Measurements from ENCODE around the gene TP63. TPM values are rescaled to one million over a fixed set of nuclear protein-coding genes. Genes with fewer than 3 reads are reported as not detected.
"Not testable (repeated sequence)": the region's sequence is repeated elsewhere in the genome, so short reads cannot be mapped to it uniquely, and the experiment has no call there.

TP63 gene
- total RNA-seq, 2 donors from 2014 or later, result 0.45 to 1.5 TPM

DNA sequence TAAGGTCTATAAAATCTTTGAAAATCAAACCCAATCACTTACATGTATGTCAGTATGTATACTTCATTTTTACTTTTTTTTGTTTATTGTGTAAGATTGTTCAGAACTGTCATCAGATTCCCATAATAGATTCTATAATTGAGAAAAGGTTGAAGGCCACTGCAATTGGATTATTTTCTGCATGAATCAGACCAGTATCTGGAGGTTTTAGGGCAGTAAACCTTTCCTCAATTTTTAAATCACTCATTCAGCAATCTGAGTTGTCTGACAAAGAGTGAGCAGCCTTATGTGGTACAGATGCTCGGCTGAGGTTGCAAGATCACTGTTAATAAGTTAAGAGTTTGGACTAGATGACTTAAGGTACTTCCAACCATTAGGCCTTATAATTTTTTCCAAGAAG is 96.0 kb downstream of the TP63 start:
- no peak for DNase-seq
- H3K4me3 Mint-ChIP-seq, result no peak overlapping the region

DNA sequence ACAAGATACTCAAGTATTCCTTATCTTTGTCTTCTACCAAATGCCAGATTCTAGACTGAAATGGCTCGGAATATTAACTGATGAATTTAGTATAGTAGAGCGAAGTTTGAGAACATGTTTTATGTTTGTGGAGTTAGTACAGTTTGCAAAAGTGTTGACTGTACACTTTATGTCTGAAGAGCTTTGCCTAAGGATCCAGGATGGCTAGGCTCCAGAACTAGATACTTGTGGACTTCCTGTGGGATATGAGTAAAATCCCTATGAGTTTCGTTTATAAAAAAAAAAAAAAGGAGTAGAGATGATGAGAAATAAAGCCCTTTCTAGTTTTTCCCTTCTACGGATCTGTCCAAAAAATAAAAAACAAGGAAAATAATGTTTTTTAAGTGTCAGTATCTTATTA is 96.7 kb downstream of the TP63 start:
- Mint-ChIP-seq H3K4me3 (no peak overlapping the region), H3K27ac (no peak overlapping the region), H3K27me3 (peaks cover 4% of the 10 kb centered on the region), H3K4me1 (no peaks in the 10 kb centered on the region), H3K36me3 (ENCODE audit: low read depth) (no peaks in the 10 kb centered on the region)
- no peaks in the 10 kb centered on the region for H3K9me3 ChIP-seq (ENCODE audit: control insufficient read depth, low read length, poor library complexity, severe bottlenecking)
- DNase-seq (no peak), ATAC-seq (no peak)

More for the DNA sequence above, 96.0 kb downstream of the TP63 start:
- ATAC-seq, result no peak
- no peak overlapping the region for H3K27ac Mint-ChIP-seq
- H3K36me3 Mint-ChIP-seq (ENCODE audit: low read depth), result no peaks in the 10 kb centered on the region
- no peaks in the 10 kb centered on the region for H3K4me1 Mint-ChIP-seq
- peaks cover 4% of the 10 kb centered on the region for H3K27me3 Mint-ChIP-seq
- H3K9me3 ChIP-seq (ENCODE audit: control insufficient read depth, low read length, poor library complexity, severe bottlenecking), result no peaks in the 10 kb centered on the region

DNA sequence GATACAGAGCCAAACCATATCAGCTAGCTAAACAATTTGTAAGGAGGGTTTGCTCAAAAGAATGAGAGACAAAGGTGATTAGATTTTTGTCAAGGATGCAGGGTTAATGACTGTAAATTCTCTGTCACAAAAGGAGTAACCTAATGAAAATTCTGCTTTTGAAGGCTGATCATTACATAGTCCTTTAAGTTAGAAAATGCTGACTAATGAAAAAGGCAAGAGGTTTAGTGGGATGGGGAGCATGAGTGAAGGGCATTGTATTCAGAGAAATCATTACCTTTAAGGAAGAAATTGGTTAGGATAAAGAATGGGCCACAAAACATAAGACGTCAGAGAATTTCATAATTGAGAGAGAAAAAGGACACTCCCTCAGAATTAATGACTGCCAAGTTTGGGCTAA is 97.7 kb downstream of the TP63 start:
- Mint-ChIP-seq H3K4me3 (no peak overlapping the region), H3K36me3 (ENCODE audit: low read depth) (no peaks in the 10 kb centered on the region), H3K27me3 (peaks cover 4% of the 10 kb centered on the region), H3K4me1 (no peaks in the 10 kb centered on the region), H3K27ac (no peak overlapping the region)
- no peaks in the 10 kb centered on the region for H3K9me3 ChIP-seq (ENCODE audit: control insufficient read depth, low read length, poor library complexity, severe bottlenecking)
- DNase-seq, result no peak
- ATAC-seq, result no peak

DNA sequence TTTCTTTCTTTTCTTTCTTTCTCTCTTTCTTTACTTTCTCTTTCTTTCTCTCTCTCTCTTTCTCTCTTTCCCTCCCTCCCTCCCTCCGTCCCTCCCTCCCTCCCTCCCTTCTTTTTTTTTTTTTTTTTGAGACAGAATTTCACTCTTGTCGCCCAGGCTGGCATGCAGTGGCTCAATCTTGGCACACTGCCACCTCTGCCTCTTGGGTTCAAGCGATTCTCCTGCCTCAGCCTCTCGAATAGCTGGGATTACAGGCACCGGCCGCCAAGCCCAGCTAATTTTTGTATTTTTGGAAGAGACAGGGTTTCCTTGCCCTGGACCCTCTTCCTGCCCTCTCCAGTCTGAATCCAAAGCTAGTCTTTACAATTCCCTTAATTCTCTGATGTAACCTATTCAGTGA is 102.9 kb downstream of the TP63 start:
- DNase-seq, result no peak
- Mint-ChIP-seq H3K4me3 (no peak overlapping the region), H3K27me3 (peaks cover 6% of the 10 kb centered on the region), H3K4me1 (no peaks in the 10 kb centered on the region), H3K36me3 (ENCODE audit: low read depth) (no peaks in the 10 kb centered on the region), H3K27ac (no peak overlapping the region)
- no peaks in the 10 kb centered on the region for H3K9me3 ChIP-seq (ENCODE audit: control insufficient read depth, low read length, poor library complexity, severe bottlenecking)
- no peak for ATAC-seq

DNA sequence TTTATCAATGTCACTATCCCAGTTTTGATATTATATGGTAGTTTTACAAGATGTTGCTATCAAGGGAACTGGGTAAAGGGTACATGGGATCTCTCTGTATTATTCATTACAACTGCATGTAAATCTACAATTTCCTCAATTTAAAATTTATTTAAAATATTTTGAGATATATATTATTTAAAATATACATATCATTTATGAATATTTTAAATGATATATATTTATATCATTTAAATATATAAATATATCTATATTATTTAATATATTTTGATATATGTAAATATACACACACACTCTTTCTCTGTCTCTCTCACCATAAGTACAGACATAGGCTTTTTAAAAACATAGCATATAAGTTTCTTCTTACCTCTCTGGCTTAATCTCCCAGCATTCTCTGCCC is 104.7 kb downstream of the TP63 start:
- no peak overlapping the region for H3K4me3 Mint-ChIP-seq
- peaks cover 6% of the 10 kb centered on the region for H3K27me3 Mint-ChIP-seq
- H3K9me3 ChIP-seq (ENCODE audit: control insufficient read depth, low read length, poor library complexity, severe bottlenecking), result no peaks in the 10 kb centered on the region
- H3K27ac Mint-ChIP-seq, result no peak overlapping the region
- ATAC-seq (no peak), DNase-seq (no peak)
- no peaks in the 10 kb centered on the region for H3K4me1 Mint-ChIP-seq
- no peaks in the 10 kb centered on the region for H3K36me3 Mint-ChIP-seq (ENCODE audit: low read depth)

DNA sequence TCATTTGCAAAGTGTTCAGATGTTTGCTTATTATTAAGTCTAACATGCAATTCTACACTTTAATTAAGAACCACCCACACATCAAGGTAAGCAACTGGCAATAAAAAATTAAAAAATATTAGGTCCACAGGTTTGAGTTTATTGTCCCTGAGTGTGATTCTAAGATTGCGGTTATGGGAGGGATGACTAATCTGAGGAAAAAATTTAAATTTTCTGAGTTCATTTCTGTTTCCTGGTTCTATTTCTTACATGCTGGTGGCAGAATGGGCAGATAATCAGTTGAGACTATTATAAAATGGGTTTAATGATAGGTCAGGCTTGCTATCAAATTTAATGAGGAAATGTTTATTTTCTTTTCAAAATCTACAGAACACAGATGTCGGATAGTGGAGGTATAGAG is 105.9 kb downstream of the TP63 start:
- H3K36me3 Mint-ChIP-seq (ENCODE audit: low read depth), result no peaks in the 10 kb centered on the region
- H3K4me1 Mint-ChIP-seq, result no peaks in the 10 kb centered on the region
- H3K4me3 Mint-ChIP-seq, result no peak overlapping the region
- H3K9me3 ChIP-seq (ENCODE audit: control insufficient read depth, low read length, poor library complexity, severe bottlenecking), result no peaks in the 10 kb centered on the region
- DNase-seq (no peak), ATAC-seq (no peak)
- no peak overlapping the region for H3K27ac Mint-ChIP-seq
- peaks cover 6% of the 10 kb centered on the region for H3K27me3 Mint-ChIP-seq

DNA sequence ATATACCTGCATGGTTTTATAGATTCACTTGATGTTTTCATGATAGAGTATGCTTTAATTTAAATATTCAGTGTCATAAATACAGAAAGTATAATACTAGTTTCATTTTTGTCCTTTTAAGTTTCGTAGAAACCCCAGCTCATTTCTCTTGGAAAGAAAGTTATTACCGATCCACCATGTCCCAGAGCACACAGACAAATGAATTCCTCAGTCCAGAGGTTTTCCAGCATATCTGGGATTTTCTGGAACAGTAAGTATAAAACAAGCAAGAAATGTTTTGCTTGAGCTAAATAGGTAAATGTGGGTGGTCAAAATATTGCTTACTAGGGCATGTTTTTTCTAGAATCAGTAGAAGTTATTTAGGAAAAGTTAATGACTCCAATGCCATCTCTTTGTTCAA is 106.4 kb downstream of the TP63 start:
- Mint-ChIP-seq H3K27ac (no peak overlapping the region), H3K4me3 (no peak overlapping the region), H3K4me1 (no peaks in the 10 kb centered on the region), H3K27me3 (peaks cover 6% of the 10 kb centered on the region), H3K36me3 (ENCODE audit: low read depth) (no peaks in the 10 kb centered on the region)
- ATAC-seq, result no peak
- no peak for DNase-seq
- no peaks in the 10 kb centered on the region for H3K9me3 ChIP-seq (ENCODE audit: control insufficient read depth, low read length, poor library complexity, severe bottlenecking)

DNA sequence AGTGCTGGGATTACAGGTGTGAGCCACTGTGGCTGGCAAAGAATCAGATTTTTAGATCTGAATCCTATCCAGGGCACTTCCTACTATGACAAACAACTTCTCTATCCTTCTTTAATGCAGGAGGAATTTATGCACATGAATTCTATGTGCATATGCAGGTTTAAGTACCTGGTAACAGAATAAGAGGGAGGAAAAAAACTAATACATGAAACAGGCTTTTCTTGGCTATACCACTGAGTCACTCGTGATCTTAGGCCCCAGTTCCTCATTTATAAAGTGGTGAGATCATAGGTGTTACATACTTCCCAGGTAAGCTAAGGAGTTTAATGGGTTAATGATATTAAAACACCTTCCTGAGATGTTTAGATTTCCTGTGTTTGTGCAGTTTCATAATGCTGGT is 108.2 kb downstream of the TP63 start:
- Mint-ChIP-seq H3K4me1 (no peaks in the 10 kb centered on the region), H3K4me3 (no peak overlapping the region), H3K27me3 (peaks cover 6% of the 10 kb centered on the region), H3K36me3 (ENCODE audit: low read depth) (no peaks in the 10 kb centered on the region), H3K27ac (no peak overlapping the region)
- ATAC-seq, result no peak
- no peaks in the 10 kb centered on the region for H3K9me3 ChIP-seq (ENCODE audit: control insufficient read depth, low read length, poor library complexity, severe bottlenecking)
- DNase-seq, result no peak

DNA sequence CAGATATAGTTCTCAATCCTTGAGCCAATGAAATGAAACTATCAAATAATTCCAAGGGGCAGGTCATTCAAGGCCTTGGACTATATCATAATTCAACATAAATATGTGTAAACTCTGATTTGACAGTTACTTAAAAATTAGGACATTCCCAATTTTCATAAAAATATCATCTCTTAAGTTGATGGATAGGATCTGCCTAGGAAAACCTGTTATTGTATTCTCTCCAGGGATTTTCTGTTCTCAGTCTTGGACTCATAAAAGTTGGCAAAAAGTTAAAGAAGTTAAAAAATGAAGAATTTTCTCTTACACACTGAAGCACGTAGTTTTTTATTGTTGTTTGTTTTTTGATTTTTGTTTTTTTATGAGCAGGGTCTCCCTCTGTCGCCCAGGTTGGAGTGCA is 109.0 kb downstream of the TP63 start:
- H3K27me3 Mint-ChIP-seq, result peaks cover 6% of the 10 kb centered on the region
- ATAC-seq (no peak), DNase-seq (no peak)
- no peaks in the 10 kb centered on the region for H3K4me1 Mint-ChIP-seq
- peaks cover 3% of the 10 kb centered on the region for H3K9me3 ChIP-seq (ENCODE audit: control insufficient read depth, low read length, poor library complexity, severe bottlenecking)
- H3K36me3 Mint-ChIP-seq (ENCODE audit: low read depth), result no peaks in the 10 kb centered on the region
- no peak overlapping the region for H3K4me3 Mint-ChIP-seq
- H3K27ac Mint-ChIP-seq, result no peak overlapping the region

DNA sequence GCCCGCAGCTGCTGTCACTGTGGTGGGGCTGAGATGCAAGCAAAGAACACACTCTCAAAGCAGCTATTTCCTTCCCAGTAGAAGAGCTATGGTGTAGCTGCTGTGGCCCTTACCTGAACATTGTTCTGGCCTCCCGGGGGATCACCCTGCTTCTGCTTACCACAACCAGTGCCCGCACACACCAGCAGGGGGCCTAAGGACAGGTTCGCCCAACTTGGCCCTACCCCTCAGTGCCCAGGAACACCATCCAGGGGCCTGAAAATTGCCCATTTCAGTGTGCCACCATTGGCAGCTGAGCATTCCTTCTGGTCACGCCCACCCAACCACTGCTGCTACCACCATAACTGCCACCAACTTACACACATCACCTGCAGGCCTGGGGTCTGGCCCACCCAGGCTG is 113.0 kb downstream of the TP63 start:
- peaks cover 7% of the 10 kb centered on the region for H3K9me3 ChIP-seq (ENCODE audit: control insufficient read depth, low read length, poor library complexity, severe bottlenecking)
- no peaks in the 10 kb centered on the region for H3K27me3 Mint-ChIP-seq
- H3K4me1 Mint-ChIP-seq, result no peaks in the 10 kb centered on the region
- H3K36me3 Mint-ChIP-seq (ENCODE audit: low read depth), result no peaks in the 10 kb centered on the region
- no peak overlapping the region for H3K27ac Mint-ChIP-seq
- H3K4me3 Mint-ChIP-seq, result no peak overlapping the region
- DNase-seq, result no peak
- no peak for ATAC-seq

DNA sequence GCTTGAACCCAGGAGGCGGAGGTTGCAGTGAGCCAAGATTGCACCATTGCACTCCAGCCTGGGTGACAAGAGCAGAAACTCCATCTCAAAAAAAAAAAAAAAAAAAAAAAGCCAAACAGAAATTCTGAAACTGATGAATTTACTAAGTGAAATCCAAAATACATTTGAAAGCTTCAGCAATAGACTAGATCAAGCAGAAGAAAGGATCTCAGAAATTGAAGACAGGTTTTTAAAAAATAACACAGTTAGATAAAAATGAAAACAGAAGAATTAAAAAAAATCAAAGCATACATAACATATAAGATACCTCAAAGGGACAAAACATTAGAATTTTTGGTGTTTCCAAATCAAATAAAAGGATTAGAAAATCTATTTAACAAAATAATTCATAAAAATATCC is 114.4 kb downstream of the TP63 start:
- Mint-ChIP-seq H3K4me3 (no peak overlapping the region), H3K27me3 (no peaks in the 10 kb centered on the region), H3K4me1 (no peaks in the 10 kb centered on the region), H3K27ac (no peak overlapping the region), H3K36me3 (ENCODE audit: low read depth) (no peaks in the 10 kb centered on the region)
- DNase-seq, result no peak
- H3K9me3 ChIP-seq (ENCODE audit: control insufficient read depth, low read length, poor library complexity, severe bottlenecking), result peaks cover 7% of the 10 kb centered on the region
- ATAC-seq, result no peak

DNA sequence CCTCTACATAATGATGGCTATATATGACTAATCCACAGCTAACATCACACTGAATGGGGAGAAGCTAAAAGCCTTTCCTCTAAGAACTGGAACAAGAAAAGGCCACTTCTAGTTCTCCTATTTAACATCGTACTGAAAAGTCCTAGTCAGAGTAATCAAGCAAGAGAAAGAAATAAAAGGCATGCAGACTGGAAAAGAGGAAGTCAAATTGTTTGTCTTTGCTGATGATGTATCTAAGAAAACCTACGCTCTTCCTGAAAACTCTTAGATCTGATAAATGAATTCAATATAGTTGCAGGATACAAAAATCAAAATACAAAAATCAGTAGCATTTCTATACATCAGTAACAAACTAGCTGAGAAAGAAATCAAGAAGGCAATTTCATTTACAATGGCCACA is 116.9 kb downstream of the TP63 start:
- H3K36me3 Mint-ChIP-seq (ENCODE audit: low read depth), result no peaks in the 10 kb centered on the region

DNA sequence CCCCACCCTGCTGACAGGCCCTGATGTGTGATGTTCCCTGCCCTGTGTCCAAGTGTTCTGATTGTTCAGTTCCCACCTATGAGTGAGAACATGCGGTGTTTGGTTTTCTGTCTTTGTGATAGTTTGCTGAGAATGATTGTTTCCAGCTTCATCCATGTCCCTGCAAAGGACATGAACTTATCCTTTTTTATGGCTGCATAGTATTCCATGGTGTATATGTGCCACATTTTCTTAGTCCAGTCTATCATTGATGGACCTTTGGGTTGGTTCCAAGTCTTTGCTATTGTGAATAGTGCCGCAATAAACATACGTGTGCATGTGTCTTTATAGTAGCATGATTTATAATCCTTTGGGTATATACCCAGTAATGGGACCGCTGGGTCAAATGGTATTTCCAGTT is 119.8 kb downstream of the TP63 start:
- ATAC-seq; H3K36me3 Mint-ChIP-seq (ENCODE audit: low read depth); DNase-seq; H3K4me1 Mint-ChIP-seq; H3K27ac Mint-ChIP-seq; H3K4me3 Mint-ChIP-seq; H3K27me3 Mint-ChIP-seq; H3K9me3 ChIP-seq (ENCODE audit: control insufficient read depth, low read length, poor library complexity, severe bottlenecking): not testable (repeated sequence)

More for the DNA sequence above, 116.9 kb downstream of the TP63 start:
- no peak overlapping the region for H3K27ac Mint-ChIP-seq
- ATAC-seq (no peak), DNase-seq (no peak)
- peaks cover 7% of the 10 kb centered on the region for H3K9me3 ChIP-seq (ENCODE audit: control insufficient read depth, low read length, poor library complexity, severe bottlenecking)
- no peaks in the 10 kb centered on the region for H3K27me3 Mint-ChIP-seq
- H3K4me1 Mint-ChIP-seq, result no peaks in the 10 kb centered on the region
- H3K4me3 Mint-ChIP-seq, result no peak overlapping the region

DNA sequence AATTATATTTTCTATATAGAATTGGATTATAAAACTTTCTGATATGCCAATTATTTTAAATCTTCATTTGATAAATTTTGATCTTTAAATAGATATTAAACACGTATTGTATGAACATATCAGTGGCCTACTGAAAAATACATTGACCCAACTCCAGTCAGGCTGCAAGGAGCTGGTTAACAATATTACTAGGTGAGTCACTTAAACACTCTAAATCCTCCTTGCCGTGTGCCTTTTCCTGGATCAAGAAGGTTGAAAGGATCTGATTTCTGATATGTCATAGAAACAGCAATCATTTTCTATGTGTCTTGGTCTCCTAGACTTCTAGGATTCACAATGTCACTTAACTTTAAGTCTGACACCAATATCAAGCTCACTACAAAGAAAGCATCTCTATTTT is 123.2 kb downstream of the TP63 start:
- ATAC-seq (no peak), DNase-seq (no peak)
- H3K4me3 Mint-ChIP-seq, result no peak overlapping the region
- no peak overlapping the region for H3K27ac Mint-ChIP-seq
- no peaks in the 10 kb centered on the region for H3K27me3 Mint-ChIP-seq
- H3K36me3 Mint-ChIP-seq (ENCODE audit: low read depth), result no peaks in the 10 kb centered on the region
- no peaks in the 10 kb centered on the region for H3K9me3 ChIP-seq (ENCODE audit: control insufficient read depth, low read length, poor library complexity, severe bottlenecking)
- H3K4me1 Mint-ChIP-seq, result no peaks in the 10 kb centered on the region

DNA sequence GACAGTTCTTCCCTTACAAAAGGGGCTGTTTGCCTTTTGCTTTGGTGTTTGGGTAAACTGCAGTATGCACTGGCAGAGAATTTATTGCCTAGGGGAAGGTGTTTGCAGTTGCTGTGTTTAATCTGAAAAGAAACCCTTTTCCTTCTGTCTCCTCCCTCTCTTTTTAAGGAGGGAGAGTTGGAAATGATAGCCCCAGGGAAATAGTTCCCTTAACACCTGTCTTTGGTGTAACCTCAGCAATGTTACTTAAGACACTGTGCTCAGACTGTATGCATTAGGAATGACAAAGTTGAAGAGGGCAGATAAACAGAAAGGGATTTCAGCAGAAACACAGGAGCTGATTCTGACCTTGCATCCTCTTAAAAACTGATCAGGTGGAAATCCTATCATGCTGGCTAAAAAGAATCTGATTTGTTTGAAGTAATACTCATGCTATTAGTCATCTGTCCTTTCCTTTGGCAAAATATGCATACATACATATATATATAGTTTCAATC is 125.4 kb downstream of the TP63 start:
- no peak overlapping the region for H3K4me3 Mint-ChIP-seq
- H3K4me1 Mint-ChIP-seq, result no peaks in the 10 kb centered on the region
- H3K27me3 Mint-ChIP-seq, result no peaks in the 10 kb centered on the region
- DNase-seq (no peak), ATAC-seq (no peak)
- H3K27ac Mint-ChIP-seq, result no peak overlapping the region
- H3K36me3 Mint-ChIP-seq (ENCODE audit: low read depth), result no peaks in the 10 kb centered on the region
- H3K9me3 ChIP-seq (ENCODE audit: control insufficient read depth, low read length, poor library complexity, severe bottlenecking), result no peaks in the 10 kb centered on the region
